Muscle layer of duodenum (tissue), 2 donors: ENCODE results near the gene UBAP1.

ENCODE experiments used
- H3K27ac ChIP-seq: one replicate; pipeline ENCODE4 v1.7.0; 2013; ENCODE audit warnings: mild to moderate bottlenecking, low read length
- H3K27me3 ChIP-seq: one replicate; pipeline ENCODE4 v1.7.0; 2013; ENCODE audit warnings: low read depth, mild to moderate bottlenecking, control low read depth, low read length
- H3K36me3 ChIP-seq, 2 donors: one replicate each; pipeline ENCODE4 v1.7.0; 2013; ENCODE audit warnings: low read length in 2 of 2, control low read depth in 1 of 2, mild to moderate bottlenecking in 1 of 2; ENCODE audit not compliant: insufficient read depth in 2 of 2, control insufficient read depth in 1 of 2
- H3K4me1 ChIP-seq, 2 donors: one replicate each; pipeline ENCODE4 v1.7.0; 2013; ENCODE audit warnings: low read length in 2 of 2, mild to moderate bottlenecking in 2 of 2, control low read depth in 1 of 2, moderate library complexity in 1 of 2; ENCODE audit not compliant: insufficient read depth in 2 of 2, control insufficient read depth in 1 of 2
- H3K4me3 ChIP-seq, 2 donors: one replicate each; pipeline ENCODE4 v1.7.0; 2013; ENCODE audit warnings: low read length in 2 of 2, low read depth in 1 of 2, mild to moderate bottlenecking in 1 of 2
- H3K9me3 ChIP-seq, 2 donors: one replicate each; pipeline ENCODE4 v1.7.0; 2013; ENCODE audit warnings: low read length in 2 of 2, control low read depth in 1 of 2, mild to moderate bottlenecking in 1 of 2; ENCODE audit not compliant: control insufficient read depth in 1 of 2
- donor health status: healthy.

The UBAP1 gene

DNA sequence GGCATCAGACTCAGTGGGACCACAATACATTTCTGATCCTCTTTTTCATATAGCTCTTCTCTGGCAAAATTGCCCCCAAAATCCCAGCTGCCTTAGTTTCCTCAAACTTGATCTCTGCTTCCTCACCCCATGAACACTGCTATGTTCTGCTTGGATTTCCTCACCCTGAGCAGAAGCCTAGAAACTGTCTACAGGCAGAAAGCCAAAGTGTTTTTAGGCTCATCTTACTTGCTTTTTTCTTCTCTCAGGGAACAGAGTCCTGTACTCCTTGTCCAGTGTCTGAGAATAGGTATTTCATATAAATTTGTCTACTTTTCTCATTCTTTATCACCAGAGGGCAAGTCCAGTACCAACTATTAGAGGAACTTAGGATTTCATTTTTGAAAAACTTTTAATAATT is 21.5 kb upstream of the UBAP1 start:
- H3K4me1 ChIP-seq = no peaks in the 10 kb centered on the region

DNA sequence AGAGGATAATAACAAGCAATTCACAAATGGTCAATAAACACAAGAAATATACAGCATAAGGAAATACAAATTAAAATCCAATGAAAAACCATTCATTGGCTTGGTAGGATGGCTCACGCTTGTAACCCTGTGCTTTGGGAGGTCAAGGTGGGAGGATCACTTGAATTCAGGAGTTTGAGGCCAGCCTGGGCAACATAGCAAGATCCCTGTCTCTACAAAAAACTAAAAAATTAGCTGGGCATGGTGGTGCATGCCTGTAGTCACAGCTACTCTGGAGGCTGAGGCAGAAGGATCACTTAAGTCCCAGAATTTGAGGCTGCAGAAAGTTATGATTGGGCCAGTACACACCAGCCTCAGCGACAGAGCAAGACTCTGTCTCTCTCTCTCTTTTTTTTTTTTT is 20.9 kb upstream of the UBAP1 start:
- no peak overlapping the region for H3K4me3 ChIP-seq
- no peaks in the 10 kb centered on the region for H3K4me1 ChIP-seq
- no peaks in the 10 kb centered on the region for H3K9me3 ChIP-seq
- no peaks in the 10 kb centered on the region for H3K36me3 ChIP-seq
- no peak overlapping the region for H3K27ac ChIP-seq
- no peaks in the 10 kb centered on the region for H3K27me3 ChIP-seq

More for the DNA sequence above, 21.5 kb upstream of the UBAP1 start:
- H3K27me3 ChIP-seq = no peaks in the 10 kb centered on the region
- no peak overlapping the region for H3K4me3 ChIP-seq
- H3K9me3 ChIP-seq = no peaks in the 10 kb centered on the region
- H3K36me3 ChIP-seq = no peaks in the 10 kb centered on the region
- no peak overlapping the region for H3K27ac ChIP-seq

DNA sequence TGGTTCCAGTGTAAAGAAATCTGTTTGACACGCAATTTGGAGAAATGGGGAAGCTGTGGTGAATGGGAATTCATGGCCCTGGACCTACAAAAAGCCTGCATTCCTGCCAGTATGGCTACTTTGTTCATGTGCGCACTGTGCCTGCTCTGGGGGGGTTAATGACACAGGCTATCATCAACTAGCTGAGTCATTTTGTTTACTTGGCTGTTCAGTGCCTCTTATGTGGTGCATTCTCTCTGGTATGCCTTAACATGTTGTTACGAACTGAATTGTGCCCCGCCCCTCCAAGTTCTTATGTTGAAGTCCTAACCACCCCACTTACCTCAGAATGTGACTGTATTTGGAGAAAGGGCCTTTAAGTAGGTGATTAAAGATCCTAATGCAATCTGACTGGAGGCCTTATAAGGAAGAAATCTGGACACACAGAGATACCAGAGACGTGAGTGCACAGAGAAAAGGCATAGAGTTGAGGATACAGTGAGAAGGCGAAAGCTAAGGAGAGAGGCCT is 20.4 kb upstream of the UBAP1 start:
- no peaks in the 10 kb centered on the region for H3K4me1 ChIP-seq
- H3K4me3 ChIP-seq = no peak overlapping the region
- no peak overlapping the region for H3K27ac ChIP-seq
- no peaks in the 10 kb centered on the region for H3K36me3 ChIP-seq
- no peaks in the 10 kb centered on the region for H3K27me3 ChIP-seq
- H3K9me3 ChIP-seq = no peaks in the 10 kb centered on the region

DNA sequence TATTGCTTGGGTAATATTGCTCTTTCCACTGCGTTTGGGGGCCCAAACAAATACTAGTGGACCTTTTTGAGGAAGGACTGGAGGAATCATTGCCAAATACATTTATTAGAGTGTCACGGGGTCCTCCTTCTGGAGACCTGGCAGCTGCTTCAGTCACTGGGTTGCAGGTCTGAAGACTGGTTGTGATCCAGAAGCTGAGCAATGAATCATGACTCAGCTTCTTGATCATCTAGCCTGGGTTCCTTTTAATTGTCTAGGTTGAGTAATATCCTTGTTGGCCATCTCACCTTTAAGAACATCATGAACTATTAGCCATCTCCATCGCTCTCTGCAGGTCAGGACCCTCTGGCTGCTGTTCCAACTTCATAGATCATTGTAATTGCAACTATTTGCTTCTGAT is 15.4 kb upstream of the UBAP1 start:
- Histone ChIP-seq H3K9me3 (no peaks in the 10 kb centered on the region), H3K27ac (no peak overlapping the region), H3K36me3 (no peaks in the 10 kb centered on the region)

DNA sequence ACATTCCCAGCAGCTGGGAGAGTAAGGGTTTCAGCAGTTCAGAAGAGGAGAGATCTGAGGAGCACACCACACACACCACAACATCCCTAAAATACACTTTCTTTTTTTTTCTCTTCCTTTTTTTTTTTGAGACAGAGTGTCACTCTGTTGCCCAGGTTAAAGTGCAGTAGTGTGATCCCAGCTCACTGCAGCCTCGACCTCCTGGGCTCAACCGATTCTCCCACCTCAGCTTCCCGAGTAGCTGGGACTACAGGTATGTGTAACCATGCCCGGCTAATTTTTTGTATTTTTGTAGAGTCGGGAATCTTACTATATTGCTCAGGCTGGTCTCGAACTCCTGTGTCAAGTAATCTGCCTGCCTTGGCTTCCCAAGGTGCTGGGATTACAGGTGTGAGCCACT is 9.7 kb upstream of the UBAP1 start:
- Histone ChIP-seq H3K4me1 (peaks cover 0 to 5% of the 10 kb centered on the region in 2 donors), H3K27me3 (no peaks in the 10 kb centered on the region), H3K36me3 (no peaks in the 10 kb centered on the region), H3K4me3 (no peak overlapping the region), H3K9me3 (no peaks in the 10 kb centered on the region), H3K27ac (no peak overlapping the region)

More for the DNA sequence above, 15.4 kb upstream of the UBAP1 start:
- H3K4me3 ChIP-seq = no peak overlapping the region
- no peaks in the 10 kb centered on the region for H3K27me3 ChIP-seq
- no peaks in the 10 kb centered on the region for H3K4me1 ChIP-seq

DNA sequence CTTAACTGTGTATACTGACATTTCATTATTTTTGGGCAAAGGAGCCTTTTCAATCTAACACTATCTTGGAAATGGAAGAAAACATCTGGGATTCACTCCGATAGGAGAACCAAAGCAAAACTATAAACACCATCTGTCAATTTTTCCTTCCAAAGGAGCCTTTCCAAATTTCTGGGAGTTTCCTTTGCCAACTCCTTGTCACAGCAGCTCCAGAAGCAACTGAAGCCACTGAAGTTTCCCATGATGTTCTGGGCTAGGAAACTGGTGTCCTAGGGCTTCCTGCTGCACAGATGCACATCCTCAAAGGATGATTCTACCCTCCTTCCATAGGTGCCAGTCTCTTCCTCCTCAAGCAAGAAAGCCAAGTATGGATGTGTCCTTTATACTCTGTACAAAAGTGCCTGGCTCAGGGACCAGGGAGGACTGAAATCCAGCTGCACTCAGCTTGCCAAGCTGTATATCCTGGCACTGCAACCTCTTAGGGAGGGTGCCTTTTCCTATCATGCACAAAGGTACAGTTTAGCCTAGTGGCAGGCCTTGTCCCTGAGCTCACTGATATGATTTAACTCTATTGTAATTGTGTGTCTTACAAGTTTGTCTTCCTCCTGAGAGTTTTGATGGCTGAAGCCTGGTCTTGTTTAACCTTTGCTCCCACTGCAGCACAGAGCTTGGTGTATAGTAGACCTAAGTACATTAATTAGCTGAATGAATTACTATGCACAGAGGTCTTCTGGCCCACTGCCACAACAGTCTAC is 8.4 kb upstream of the UBAP1 start:
- Histone ChIP-seq H3K27ac (no peak overlapping the region), H3K27me3 (no peaks in the 10 kb centered on the region), H3K9me3 (no peaks in the 10 kb centered on the region), H3K4me3 (no peak overlapping the region), H3K36me3 (no peaks in the 10 kb centered on the region), H3K4me1 (peaks cover 0 to 5% of the 10 kb centered on the region in 2 donors)

DNA sequence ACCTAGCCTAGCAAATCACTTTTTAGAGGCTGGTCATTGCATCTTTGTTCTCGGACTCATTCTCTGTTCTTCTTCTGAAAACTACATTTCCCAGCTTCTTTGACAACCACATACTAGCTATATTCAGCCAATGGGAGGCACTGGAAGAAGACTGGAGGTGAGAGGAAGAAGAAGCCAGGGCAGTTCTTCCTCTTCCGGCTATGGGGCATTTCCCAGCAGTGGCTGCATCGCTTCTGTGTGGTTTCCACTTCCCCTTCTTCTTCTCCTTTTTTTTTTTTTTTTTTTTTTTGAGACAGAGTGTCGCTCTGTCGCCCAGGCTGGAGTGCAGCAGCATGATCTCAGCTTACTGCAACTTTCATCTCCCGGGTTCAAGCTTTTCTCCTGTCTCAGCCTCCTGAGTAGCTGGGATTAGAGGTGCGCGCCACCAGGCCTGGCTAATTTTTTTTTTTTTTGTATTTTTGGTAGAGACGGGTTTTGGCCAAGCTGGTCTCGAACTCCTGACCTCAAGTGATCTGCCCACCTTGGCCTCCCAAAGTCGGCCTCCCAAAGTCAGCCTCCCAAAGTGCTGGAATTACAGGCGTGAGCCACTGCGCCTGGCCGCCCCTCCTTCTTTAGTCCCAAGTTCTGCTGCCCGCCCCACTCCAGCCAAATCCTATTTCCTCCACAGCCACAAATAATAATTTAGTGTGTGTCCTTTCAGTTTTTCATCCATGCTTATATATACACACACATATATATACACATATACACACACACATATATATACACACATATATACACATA is 6.9 kb upstream of the UBAP1 start:
- Histone ChIP-seq H3K27me3 (no peaks in the 10 kb centered on the region), H3K4me1 (peaks cover 0 to 5% of the 10 kb centered on the region in 2 donors), H3K27ac (no peak overlapping the region), H3K36me3 (no peaks in the 10 kb centered on the region), H3K4me3 (no peak overlapping the region), H3K9me3 (no peaks in the 10 kb centered on the region)

DNA sequence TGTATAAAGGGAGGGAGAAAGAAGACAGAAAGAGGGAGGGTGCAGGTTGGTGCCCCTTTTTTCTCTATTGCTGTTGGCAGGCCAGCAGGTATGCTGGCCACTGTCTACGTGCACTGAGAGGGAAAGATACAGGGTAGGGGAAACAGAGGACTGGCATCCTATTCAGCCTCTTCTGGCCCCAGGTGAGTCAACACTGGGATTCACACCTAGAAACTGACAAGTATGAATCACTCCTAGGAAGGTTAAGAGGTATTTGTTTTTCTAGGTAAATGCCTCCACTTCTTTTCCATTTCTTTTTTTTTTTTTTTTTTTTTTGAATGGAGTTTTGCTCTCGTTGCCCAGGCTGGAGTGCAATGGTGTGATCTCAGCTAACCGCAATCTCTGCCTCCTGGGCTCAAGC is 2.8 kb upstream of the UBAP1 start:
- no peaks in the 10 kb centered on the region for H3K27me3 ChIP-seq
- H3K36me3 ChIP-seq = peaks cover 0 to 14% of the 10 kb centered on the region in 2 donors

DNA sequence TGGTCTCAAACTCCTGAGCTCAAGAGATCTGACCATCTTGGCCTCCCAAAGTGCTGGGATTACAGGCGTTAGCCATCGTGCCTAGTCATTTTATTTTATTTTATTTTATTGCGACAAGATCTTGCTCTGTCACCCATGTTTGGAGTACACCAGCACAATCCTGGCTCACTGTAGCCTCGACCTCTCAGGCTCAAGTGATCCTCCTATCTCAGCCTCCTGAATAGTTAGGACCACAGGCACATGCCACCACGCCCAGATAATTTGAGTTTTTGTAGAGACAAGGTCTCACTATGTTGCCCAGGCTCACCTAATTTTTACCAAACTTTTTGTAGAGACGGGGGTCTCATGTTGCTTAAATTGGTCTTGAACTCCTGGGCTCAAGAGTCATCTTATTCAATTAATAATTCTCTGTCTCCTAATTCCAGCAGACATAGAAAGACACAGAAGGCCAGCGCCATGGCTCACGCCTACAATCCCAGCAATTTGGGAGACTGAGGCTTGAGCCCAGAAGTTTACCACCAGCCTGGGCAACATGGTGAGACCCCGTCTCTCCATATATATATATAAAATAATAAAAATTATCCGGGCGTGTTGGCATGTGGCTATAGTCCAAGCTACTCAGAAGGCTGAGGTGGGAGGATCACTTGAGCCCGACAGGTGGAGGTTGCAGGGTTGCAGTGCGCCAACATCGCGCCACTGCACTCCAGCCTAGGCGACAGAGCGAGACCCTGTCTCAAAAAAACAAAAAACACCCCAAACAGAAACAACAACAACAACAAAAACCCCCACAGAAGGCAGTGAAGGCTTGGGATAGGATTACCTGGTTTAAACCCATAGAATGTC is 1.0 kb upstream of the UBAP1 start:
- H3K27me3 ChIP-seq = no peaks in the 10 kb centered on the region
- H3K4me3 ChIP-seq = peak overlapping the region; percentile 74 to 100
- peaks cover 0 to 14% of the 10 kb centered on the region in 2 donors for H3K36me3 ChIP-seq
- H3K27ac ChIP-seq = peak overlapping the region; percentile 99
- no peaks in the 10 kb centered on the region for H3K4me1 ChIP-seq
- H3K9me3 ChIP-seq = no peaks in the 10 kb centered on the region

More for the DNA sequence above, 2.8 kb upstream of the UBAP1 start:
- no peak overlapping the region for H3K4me3 ChIP-seq
- H3K4me1 ChIP-seq = no peaks in the 10 kb centered on the region
- H3K27ac ChIP-seq = no peak overlapping the region
- no peaks in the 10 kb centered on the region for H3K9me3 ChIP-seq

DNA sequence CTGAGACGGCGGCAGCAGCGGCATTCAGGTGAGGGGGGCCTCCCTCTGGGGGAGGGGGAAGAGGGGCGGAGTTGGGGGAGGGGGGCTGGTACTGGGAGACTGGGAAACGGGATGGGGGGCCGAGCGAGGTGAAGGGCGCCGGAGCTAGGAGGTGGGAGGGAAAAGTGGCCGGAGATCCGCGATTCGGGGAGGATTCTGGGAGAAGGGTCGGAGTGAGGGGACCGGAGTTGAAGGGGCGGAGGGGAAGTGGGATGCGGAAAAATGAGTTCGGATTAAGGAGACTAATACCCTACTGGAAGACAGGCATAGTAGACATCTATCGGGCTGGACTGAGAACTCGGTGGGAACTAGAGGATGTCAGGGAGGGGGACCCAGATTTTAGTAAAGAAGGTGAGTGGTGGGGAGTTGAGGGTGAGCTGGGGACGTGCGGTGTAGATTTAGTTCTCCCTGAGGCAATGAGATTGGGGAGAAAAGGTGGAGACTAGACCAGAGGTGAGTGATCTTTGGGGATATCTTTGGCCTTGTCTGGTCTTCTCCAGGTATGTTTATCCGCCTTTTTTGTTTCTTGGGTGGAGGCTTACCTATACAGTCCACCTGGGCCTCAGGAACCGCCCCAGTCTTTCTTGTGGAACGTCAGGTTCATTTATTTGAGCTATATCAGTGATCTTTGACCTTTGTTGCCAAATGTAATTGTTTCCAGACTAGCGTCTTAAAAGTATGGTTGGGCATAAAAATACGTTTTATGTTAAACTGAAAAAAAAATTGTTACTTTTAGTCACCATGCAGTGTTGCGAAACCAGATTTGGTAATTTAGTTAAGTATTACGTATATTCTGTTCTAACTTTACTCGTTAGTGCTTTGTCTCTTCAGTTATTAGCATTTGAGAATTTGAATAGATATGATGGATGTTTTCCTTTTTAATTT is 632 bp downstream of the UBAP1 start:
- Histone ChIP-seq H3K4me3 (peak overlapping the region; percentile 74 to 100), H3K27me3 (no peaks in the 10 kb centered on the region), H3K4me1 (no peaks in the 10 kb centered on the region), H3K9me3 (no peaks in the 10 kb centered on the region), H3K36me3 (peaks cover 0 to 14% of the 10 kb centered on the region in 2 donors), H3K27ac (peak overlapping the region; percentile 99)
